H9 (cell line): Measurements from ENCODE around the gene DEFB131B. TPM values are rescaled to one million over a fixed set of nuclear protein-coding genes. Genes with fewer than 3 reads are reported as not detected.

Experiments
- DNase-seq: peaks from one replicate; pipeline ENCODE4 v3.0.0-alpha.2; 2017
- H2AFZ ChIP-seq: one replicate; pipeline ENCODE4 v1.6.1; 2013; ENCODE audit warnings: mild to moderate bottlenecking, low read length, control low read depth, moderate library complexity
- H2AK5ac ChIP-seq: 2 replicates; pipeline ENCODE4 v1.6.1; 2013; ENCODE audit warnings: low read length, control low read depth, mixed read lengths; ENCODE audit not compliant: insufficient read length
- H2BK120ac ChIP-seq: one replicate; pipeline ENCODE4 v1.6.1; 2013; ENCODE audit warnings: low read depth, mild to moderate bottlenecking, low read length, control low read depth, inconsistent platforms; ENCODE audit not compliant: poor library complexity, severe bottlenecking
- H2BK12ac ChIP-seq: 2 replicates; pipeline ENCODE4 v1.6.1; 2013; ENCODE audit warnings: low read length, control low read depth, mixed read lengths, low read depth; ENCODE audit not compliant: insufficient read length
- H2BK15ac ChIP-seq: 2 replicates; pipeline ENCODE4 v1.6.1; 2013; ENCODE audit warnings: low read depth, low read length, control low read depth
- H2BK20ac ChIP-seq: one replicate; pipeline ENCODE4 v1.6.1; 2013; ENCODE audit warnings: low read depth, mild to moderate bottlenecking, low read length, control low read depth, inconsistent platforms; ENCODE audit not compliant: poor library complexity, severe bottlenecking
- H2BK5ac ChIP-seq: 2 replicates; pipeline ENCODE4 v1.6.1; 2013; ENCODE audit warnings: low read length, control low read depth, mixed read lengths; ENCODE audit not compliant: insufficient read length
- H3K14ac ChIP-seq: 2 replicates; pipeline ENCODE4 v1.6.1; 2013; ENCODE audit warnings: low read length, control low read depth; ENCODE audit not compliant: insufficient read depth
- H3K18ac ChIP-seq: 2 replicates; pipeline ENCODE4 v1.6.1; 2013; ENCODE audit warnings: low read depth, mild to moderate bottlenecking, mixed read lengths, low read length, control low read depth; ENCODE audit not compliant: insufficient read length
- H3K23ac ChIP-seq: 2 replicates; pipeline ENCODE4 v1.6.1; 2013; ENCODE audit warnings: low read length, control low read depth, mixed read lengths, low read depth; ENCODE audit not compliant: insufficient read length
- H3K23me2 ChIP-seq: 2 replicates; pipeline ENCODE4 v1.6.1; 2013; ENCODE audit warnings: low read depth, mild to moderate bottlenecking, mixed read lengths, low read length, control low read depth; ENCODE audit not compliant: insufficient read length, poor library complexity, severe bottlenecking
- H3K27ac ChIP-seq: 2 replicates; pipeline ENCODE4 v1.5.1; 2013; ENCODE audit warnings: low read length, control low read depth, mixed read lengths, low read depth; ENCODE audit not compliant: insufficient read length
- H3K27me3 ChIP-seq: 2 replicates; pipeline ENCODE4 v1.6.1; 2013; ENCODE audit warnings: low read length, control low read depth, inconsistent platforms; ENCODE audit not compliant: insufficient read depth
- H3K4ac ChIP-seq: 2 replicates; pipeline ENCODE4 v1.6.1; 2013; ENCODE audit warnings: low read depth, mild to moderate bottlenecking, control low read depth, inconsistent platforms, low read length, moderate library complexity
- H3K4me1 ChIP-seq: 2 replicates; pipeline ENCODE4 v1.6.1; 2013; ENCODE audit warnings: low read length, control low read depth, inconsistent platforms; ENCODE audit not compliant: insufficient read depth
- H3K4me2 ChIP-seq: 2 replicates; pipeline ENCODE4 v1.6.1; 2013; ENCODE audit warnings: low read length, control low read depth, mixed read lengths; ENCODE audit not compliant: insufficient read length, insufficient read depth
- H3K56ac ChIP-seq: 2 replicates; pipeline ENCODE4 v1.6.1; 2013; ENCODE audit warnings: low read depth, mild to moderate bottlenecking, mixed read lengths, low read length, control low read depth; ENCODE audit not compliant: insufficient read length
- H3K79me1 ChIP-seq: 2 replicates; pipeline ENCODE4 v1.6.1; 2013; ENCODE audit warnings: low read depth, mild to moderate bottlenecking, moderate library complexity, low read length, control low read depth, inconsistent platforms; ENCODE audit not compliant: insufficient read depth, poor library complexity, severe bottlenecking
- H3K79me2 ChIP-seq: 2 replicates; pipeline ENCODE4 v1.6.1; 2013; ENCODE audit warnings: low read length, control low read depth, inconsistent platforms; ENCODE audit not compliant: insufficient read depth
- H3K9ac ChIP-seq: 2 replicates; pipeline ENCODE4 v1.6.1; 2013; ENCODE audit warnings: low read length, control low read depth, mixed read lengths; ENCODE audit not compliant: insufficient read length; ENCODE audit errors: extremely low read depth
- H3K9me3 ChIP-seq: one replicate; pipeline ENCODE4 v1.6.1; 2013; ENCODE audit warnings: low read depth, low read length, inconsistent platforms; ENCODE audit not compliant: control insufficient read depth
- H3T11ph ChIP-seq: one replicate; pipeline ENCODE4 v1.6.1; 2013; ENCODE audit warnings: mild to moderate bottlenecking, low read length, control low read depth, inconsistent platforms
- H4K20me1 ChIP-seq: one replicate; pipeline ENCODE4 v1.6.1; 2013; ENCODE audit not compliant: control insufficient read depth, insufficient read length, insufficient read depth
- H4K5ac ChIP-seq: 2 replicates; pipeline ENCODE4 v1.6.1; 2013; ENCODE audit warnings: low read depth, mild to moderate bottlenecking, mixed read lengths, low read length, control low read depth; ENCODE audit not compliant: insufficient read length
- H4K8ac ChIP-seq: replicated peaks from 2 replicates; pipeline ENCODE4 v1.6.1; 2013; ENCODE audit warnings: low read length, control low read depth, mixed read lengths, low read depth; ENCODE audit not compliant: insufficient read length
- H4K91ac ChIP-seq: 2 replicates; pipeline ENCODE4 v1.6.1; 2013; ENCODE audit warnings: low read depth, mild to moderate bottlenecking, moderate library complexity, mixed read lengths, low read length, control low read depth; ENCODE audit not compliant: insufficient read length
- H3K27ac Mint-ChIP-seq, 3 experiments: 2 replicates in 2 of 3; 3 replicates in 1 of 3; pipeline ENCODE4 v1.8.0; 2020 to 2021; ENCODE audit warnings: mixed read lengths in 3 of 3, mild to moderate bottlenecking in 1 of 3, moderate library complexity in 1 of 3
- H3K27me3 Mint-ChIP-seq: 2 replicates; pipeline ENCODE4 v1.8.0; 2021; ENCODE audit warnings: low read depth, mild to moderate bottlenecking, moderate library complexity, mixed read lengths
- H3K36me3 Mint-ChIP-seq, 3 experiments: 2 replicates in 2 of 3; 3 replicates in 1 of 3; pipeline ENCODE4 v1.8.0; 2020 to 2021; ENCODE audit warnings: low read depth in 3 of 3, mixed read lengths in 3 of 3; ENCODE audit not compliant: insufficient read depth in 1 of 3
- H3K4me1 Mint-ChIP-seq, 2 experiments: 2 replicates each; pipeline ENCODE4 v1.8.0; 2020; ENCODE audit warnings: mixed read lengths in 2 of 2
- H3K4me3 Mint-ChIP-seq, 2 experiments: 2 replicates in 1 of 2; 3 replicates in 1 of 2; pipeline ENCODE4 v1.8.0; 2020 to 2021; ENCODE audit warnings: mild to moderate bottlenecking in 2 of 2, mixed read lengths in 2 of 2, moderate library complexity in 1 of 2
- H3K9me3 Mint-ChIP-seq, 2 experiments: 2 replicates in 1 of 2; 3 replicates in 1 of 2; pipeline ENCODE4 v1.8.0; 2020; ENCODE audit warnings: mild to moderate bottlenecking in 2 of 2, mixed read lengths in 2 of 2, moderate library complexity in 1 of 2
- CTCF ChIP-seq: fragments of 200-600 bp; sonication (generic); conservative IDR thresholded peaks from 3 replicates; pipeline ENCODE4 v1.8.0; 2021; ENCODE audit warnings: antibody characterized with exemption, mild to moderate bottlenecking
- WGBS: extraction: QIAGEN DNeasy Blood & Tissue Kit; methylation state at CpG from one replicate; pipeline ENCODE4 v1.1.7; 2013; ENCODE audit warnings: missing lambda C conversion rate, low lambda C conversion rate, mixed read lengths; ENCODE audit not compliant: insufficient read length; ENCODE audit errors: extremely low coverage; 5-methylcytosine and 5-hydroxymethylcytosine counted together
- total RNA-seq: library from RNA; stranded (reverse); gene quantifications from 2 replicates; pipeline ENCODE4 v1.2.1, GENCODE V29; 2021

Gene DEFB131B
- total RNA-seq, 1 experiment from 2014 or later = not detected

- no CpG with 5 or more reads among the region's 6 CpGs for WGBS
- Histone ChIP-seq H3K56ac (no peak overlapping the region), H3K4me2 (peak overlapping the region; percentile 82), H2BK12ac (no peak overlapping the region), H2AFZ (no peak overlapping the region), H4K91ac (no peak overlapping the region), H2BK5ac (no peak overlapping the region), H3K4me1 (no peaks in the 10 kb centered on the region; the same call in 1 of the 2 replicates), H3K18ac (no peak overlapping the region), H2BK20ac (no peak overlapping the region), H3K79me1 (peaks cover 7% of the 10 kb centered on the region), H3K23ac (no peak overlapping the region), H4K20me1 (no peaks in the 10 kb centered on the region), H4K5ac (no peak overlapping the region), H3K27me3 (no peaks in the 10 kb centered on the region), H2BK15ac (no peak overlapping the region), H3K4ac (no peak overlapping the region), H3K23me2 (peaks cover 10% of the 10 kb centered on the region), H4K8ac (no peak overlapping the region), H3K9me3 (no peaks in the 10 kb centered on the region), H3T11ph (no peak overlapping the region), H3K27ac (no peak overlapping the region), H2AK5ac (no peak overlapping the region), H3K9ac (peak overlapping the region; percentile 93), H2BK120ac (no peak overlapping the region), H3K14ac (no peak overlapping the region), H3K79me2 (peaks cover 30% of the 10 kb centered on the region)
- no peak for DNase-seq
- Mint-ChIP-seq H3K36me3 (peaks cover 1 to 17% (median 11%) of the 10 kb centered on the region in 3 experiments; a peak in 6 of 7 replicates), H3K27me3 (no peaks in the 10 kb centered on the region), H3K4me3 (peak overlapping the region; percentile 97 to 99), H3K4me1 (peaks cover 9 to 24% of the 10 kb centered on the region in 2 experiments), H3K9me3 (no peaks in the 10 kb centered on the region; a peak in 1 of 5 replicates), H3K27ac (peak overlapping the region; percentile 100)
- TF ChIP-seq CTCF = no peak
Measured at GRCh38 chr11:71929491-71929890, 51.2 kb downstream of the DEFB131B start.
